CD14-positive monocyte (primary cell): ENCODE results near the gene GATC. TPM values are rescaled to one million over a fixed set of nuclear protein-coding genes. Genes with fewer than 3 reads are reported as not detected.

Source experiments
- DNase-seq, 3 donors: peaks; one replicate each; pipeline ENCODE4 v3.0.0-alpha.2; 2011 to 2022
- H2AFZ ChIP-seq: 2 replicates; pipeline ENCODE4 v1.6.0; 2012; ENCODE audit warnings: mild to moderate bottlenecking, low read depth, low read length, inconsistent platforms; ENCODE audit not compliant: insufficient read depth, poor library complexity, severe bottlenecking
- H3K27ac ChIP-seq, 2 donors: 1 replicate in 1 of 2; 2 replicates in 1 of 2; pipeline ENCODE4 v1.5.1; 2012 to 2013; ENCODE audit warnings: low read length in 2 of 2, control low read depth in 1 of 2, inconsistent platforms in 1 of 2, low read depth in 1 of 2, mild to moderate bottlenecking in 1 of 2
- H3K27me3 ChIP-seq, 2 donors: one replicate each; pipeline versions ENCODE4 v1.6.0 to v1.6.1; 2011 to 2013; ENCODE audit warnings: low read length in 2 of 2; ENCODE audit not compliant: control insufficient read depth in 2 of 2, insufficient read depth in 2 of 2
- H3K36me3 ChIP-seq, 2 donors: replicated peaks in 1 of 2; 1 replicate in 1 of 2; 2 replicates in 1 of 2; pipeline versions ENCODE4 v1.5.1 to v1.6.1; 2012 to 2013; ENCODE audit warnings: low read length in 2 of 2, control low read depth in 1 of 2, inconsistent platforms in 1 of 2, mild to moderate bottlenecking in 1 of 2; ENCODE audit not compliant: insufficient read depth in 2 of 2, control insufficient read depth in 1 of 2
- H3K4me1 ChIP-seq, 2 donors: 1 replicate in 1 of 2; 2 replicates in 1 of 2; pipeline versions ENCODE4 v1.5.1 to v1.6.1; 2012 to 2013; ENCODE audit warnings: low read length in 2 of 2, control low read depth in 1 of 2, inconsistent platforms in 1 of 2, mild to moderate bottlenecking in 1 of 2, moderate library complexity in 1 of 2; ENCODE audit not compliant: insufficient read depth in 2 of 2, control insufficient read depth in 1 of 2
- H3K4me2 ChIP-seq: replicated peaks from 2 replicates; pipeline ENCODE3; 2012; ENCODE audit warnings: low read length, moderate library complexity, mild to moderate bottlenecking; ENCODE audit not compliant: poor library complexity, severe bottlenecking; ENCODE audit errors: extremely low read depth
- H3K4me3 ChIP-seq, 3 experiments: fragments of 200-600 bp in 1 of 3; sonication (generic) in 1 of 3; replicated peaks in 1 of 3; 1 replicate in 2 of 3; 2 replicates in 1 of 3; pipeline ENCODE4 v1.5.1; 2011 to 2013; ENCODE audit warnings: low read length in 3 of 3, mild to moderate bottlenecking in 3 of 3, control low read depth in 2 of 3, low read depth in 2 of 3, inconsistent platforms in 1 of 3, moderate library complexity in 1 of 3
- H3K79me2 ChIP-seq: 2 replicates; pipeline ENCODE4 v1.6.0; 2012; ENCODE audit warnings: mild to moderate bottlenecking, control low read depth, inconsistent platforms, low read length, moderate library complexity; ENCODE audit not compliant: insufficient read depth
- H3K9ac ChIP-seq: 2 replicates; pipeline ENCODE4 v1.6.0; 2017; ENCODE audit warnings: low read length, mild to moderate bottlenecking; ENCODE audit not compliant: insufficient read depth, poor library complexity, severe bottlenecking
- H3K9me3 ChIP-seq, 2 donors: replicated peaks in 1 of 2; 1 replicate in 1 of 2; 2 replicates in 1 of 2; pipeline versions ENCODE4 v1.5.1 to v1.6.1; 2012 to 2013; ENCODE audit warnings: low read length in 2 of 2, control low read depth in 1 of 2; ENCODE audit not compliant: control insufficient read depth in 1 of 2, insufficient read depth in 1 of 2
- H4K20me1 ChIP-seq: 2 replicates; pipeline ENCODE4 v1.6.0; 2012; ENCODE audit warnings: mild to moderate bottlenecking, low read length, control low read depth, moderate library complexity; ENCODE audit not compliant: insufficient read depth
- H3K27ac Mint-ChIP-seq, 7 donors: one replicate each; pipeline ENCODE4 v1.8.0; 2020; ENCODE audit warnings: mild to moderate bottlenecking in 7 of 7, mixed read lengths in 7 of 7, moderate library complexity in 6 of 7, inconsistent platforms in 2 of 7
- H3K27me3 Mint-ChIP-seq, 3 donors: one replicate each; pipeline ENCODE4 v1.8.0; 2021 to 2022; ENCODE audit warnings: low read depth in 3 of 3, mild to moderate bottlenecking in 3 of 3, mixed read lengths in 3 of 3, moderate library complexity in 3 of 3, inconsistent platforms in 1 of 3
- H3K36me3 Mint-ChIP-seq, 2 donors: one replicate each; pipeline ENCODE4 v1.8.0; 2020; ENCODE audit warnings: mixed read lengths in 2 of 2, inconsistent platforms in 1 of 2, mild to moderate bottlenecking in 1 of 2
- H3K4me1 Mint-ChIP-seq: one replicate; pipeline ENCODE4 v1.8.0; 2020; ENCODE audit warnings: mild to moderate bottlenecking, mixed read lengths
- H3K4me3 Mint-ChIP-seq, 2 donors: one replicate each; pipeline ENCODE4 v1.8.0; 2020; ENCODE audit warnings: mild to moderate bottlenecking in 2 of 2, mixed read lengths in 2 of 2, moderate library complexity in 1 of 2
- H3K9me3 Mint-ChIP-seq, 7 donors: one replicate each; pipeline ENCODE4 v1.8.0; 2020 to 2022; ENCODE audit warnings: mixed read lengths in 7 of 7, mild to moderate bottlenecking in 6 of 7, moderate library complexity in 6 of 7, inconsistent platforms in 2 of 7
- CTCF ChIP-seq: fragments of 200-600 bp; IDR thresholded peaks from one replicate; pipeline ENCODE4 v1.8.0; 2022; ENCODE audit warnings: antibody characterized with exemption, mild to moderate bottlenecking
- WGBS: methylation state at CpG from one replicate; pipeline ENCODE4 v1.1.5; 2013; ENCODE audit warnings: missing lambda C conversion rate; ENCODE audit not compliant: insufficient coverage; 5-methylcytosine and 5-hydroxymethylcytosine counted together
- intact Hi-C, 2 donors: fragments of 100-400 bp; cut with micrococcal nuclease; formaldehyde crosslinking; loops; one replicate each; pipeline versions ENCODE4 v1.15.0 to v1.15.1; 2023
- polyA plus RNA-seq, 3 donors: library from polyadenylated mRNA; depleted of rRNA in 1 of 3; unstranded in 2 of 3; stranded (reverse) in 1 of 3; fragments of 300-500 nt in 2 of 3; fragments of >200 nt in 1 of 3; fragmentation: Illumina TruSeq in 2 of 3; gene quantifications; 1 replicate in 2 of 3; 2 replicates in 1 of 3; pipeline ENCODE4 v1.2.3, GENCODE V29; 2012 to 2021

GATC gene
- polyA plus RNA-seq, 3 donors = 10.7 to 13.8 (median 11.3) TPM

- peaks cover 0 to 2% (median 0%) of the 10 kb centered on the region in 7 donors for H3K9me3 Mint-ChIP-seq
- Histone ChIP-seq H3K36me3 (peaks cover 22 to 31% of the 10 kb centered on the region in 2 donors), H3K9me3 (no peaks in the 10 kb centered on the region), H3K27ac (peak within 1 kb of the TSS; percentile 75 to 86), H3K4me1 (peaks cover 16 to 28% of the 10 kb centered on the region in 2 donors), H3K9ac (peak within 1 kb of the TSS; percentile 86), H2AFZ (peak within 1 kb of the TSS; percentile 99), H4K20me1 (peaks cover 44% of the 10 kb centered on the region), H3K79me2 (peaks cover 58% of the 10 kb centered on the region), H3K4me3 (peak within 1 kb of the TSS; percentile 54 to 81 (median 79)), H3K27me3 (no peaks in the 10 kb centered on the region), H3K4me2 (peak within 1 kb of the TSS; percentile 97)
- intact Hi-C loops = no loop called here
- H3K4me3 Mint-ChIP-seq = peak within 1 kb of the TSS; percentile 95 to 98
- DNase-seq = peak; percentile 96 to 97 (median 96)
- peaks cover 32% of the 10 kb centered on the region for H3K4me1 Mint-ChIP-seq
- H3K27ac Mint-ChIP-seq = peak within 1 kb of the TSS; percentile 86 to 97 (median 95)
- TF ChIP-seq CTCF = peak; percentile 96
- WGBS = under 1% methylated on average over 85 of the region's 88 CpGs
- peaks cover 17 to 28% of the 10 kb centered on the region in 2 donors for H3K36me3 Mint-ChIP-seq
- no peaks in the 10 kb centered on the region for H3K27me3 Mint-ChIP-seq
These were observed 23.4 kb downstream of the GATC start, which contains the start of gene SRSF9 for GRCh38 chr12:120469450-120470149. Gene SRSF9, minus strand, starts transcription at chr12:120469748. Its CDS starts 139 bp downstream, at chr12:120469609.

GRCh38 chr12:120470150-120470784 lies 24.0 kb downstream of the GATC start:
- peak overlapping the region; percentile 41 to 81 (median 79) for H3K4me3 ChIP-seq
- WGBS = 75% methylated on average over 23 of the region's 26 CpGs
- no peaks in the 10 kb centered on the region for H3K9me3 ChIP-seq
- H3K36me3 Mint-ChIP-seq = peaks cover 10 to 22% of the 10 kb centered on the region in 2 donors
- H3K36me3 ChIP-seq = peaks cover 15 to 24% of the 10 kb centered on the region in 2 donors
- no peaks in the 10 kb centered on the region for H3K27me3 Mint-ChIP-seq
- peak overlapping the region; percentile 97 for H3K4me2 ChIP-seq
- H3K79me2 ChIP-seq = peaks cover 51% of the 10 kb centered on the region
- H3K27me3 ChIP-seq = no peaks in the 10 kb centered on the region
- peak overlapping the region in 3 of 7 donors; percentile 33 to 86 (median 65) for H3K27ac Mint-ChIP-seq
- peaks cover 16 to 32% of the 10 kb centered on the region in 2 donors for H3K4me1 ChIP-seq
- H3K4me3 Mint-ChIP-seq = peak overlapping the region; percentile 95 to 98
- peak overlapping the region; percentile 99 for H2AFZ ChIP-seq
- no peak for TF ChIP-seq CTCF
- intact Hi-C loops = no loop called here
- peak overlapping the region; percentile 86 for H3K9ac ChIP-seq
- peaks cover 35% of the 10 kb centered on the region for H3K4me1 Mint-ChIP-seq
- no peak for DNase-seq
- peak overlapping the region in 1 of 2 donors; percentile 86 for H3K27ac ChIP-seq
- H4K20me1 ChIP-seq = peaks cover 38% of the 10 kb centered on the region
- H3K9me3 Mint-ChIP-seq = peaks cover 0 to 2% (median 0%) of the 10 kb centered on the region in 7 donors
